ENCODE data around the gene SND1. TPM values are rescaled to one million over a fixed set of nuclear protein-coding genes. Genes with fewer than 3 reads are reported as not detected.

The SND1 gene
- total and polyA plus RNA-seq, 9 donors = 88.3 to 125 (median 97.7) TPM

DNA sequence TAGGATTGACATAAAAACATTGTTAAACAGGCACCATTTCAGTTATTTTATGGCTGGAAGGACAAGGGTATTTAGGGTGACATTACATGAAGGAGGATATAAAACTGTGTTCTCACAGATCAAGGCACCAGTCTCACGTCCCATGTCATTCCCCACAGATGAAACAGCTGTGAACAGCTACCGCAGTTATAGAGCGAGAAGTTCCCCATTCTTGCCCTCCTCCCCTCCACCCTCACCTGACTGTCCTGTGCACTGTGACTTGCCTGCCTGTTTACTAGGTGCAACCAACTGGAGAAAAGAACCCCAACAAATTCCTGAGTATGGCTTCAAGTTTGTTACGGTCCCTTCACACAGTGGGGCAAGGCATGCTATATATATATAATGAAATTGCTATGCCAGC lies 141.6 kb downstream of the SND1 start:
- DNase-seq = no peak
- Histone ChIP-seq H3K27ac (ENCODE audit: low read length) (no peak overlapping the region), H3K9me3 (replicated peaks; ENCODE audit: control insufficient read depth, low read depth, low read length) (no peaks in the 10 kb centered on the region), H3K4me3 (ENCODE audit: low read length) (no peak overlapping the region), H3K4me1 (ENCODE audit: control insufficient read depth, insufficient read depth, low read length) (peaks cover 6% of the 10 kb centered on the region), H3K27me3 (ENCODE audit: control insufficient read depth, insufficient read depth, low read length) (no peaks in the 10 kb centered on the region), H3K36me3 (ENCODE audit: control insufficient read depth, insufficient read depth, low read length) (no peaks in the 10 kb centered on the region)
- 70% methylated on average over 3 of the region's 4 CpGs for WGBS (ENCODE audit: insufficient coverage)

DNA sequence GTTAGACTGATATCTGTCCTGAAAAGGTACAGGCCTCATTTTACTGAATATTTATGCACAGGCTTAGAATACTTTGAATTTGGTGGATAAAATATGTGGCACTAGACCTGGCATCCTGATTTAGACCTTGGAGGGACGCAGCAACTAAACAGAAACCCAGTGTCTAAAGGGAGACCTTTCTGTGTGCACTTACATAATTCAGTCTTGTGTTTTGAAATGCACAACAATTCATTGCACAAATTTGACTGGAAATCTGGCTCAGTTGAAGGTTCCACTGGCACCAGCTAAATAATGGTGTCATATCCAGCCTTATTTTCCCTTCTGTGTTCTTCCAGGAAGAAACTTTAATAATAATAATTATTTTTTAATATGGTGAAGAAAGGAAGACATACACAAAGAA lies 142.1 kb downstream of the SND1 start:
- no peaks in the 10 kb centered on the region for H3K9me3 ChIP-seq (replicated peaks; ENCODE audit: control insufficient read depth, low read depth, low read length)
- no peaks in the 10 kb centered on the region for H3K27me3 ChIP-seq (ENCODE audit: control insufficient read depth, insufficient read depth, low read length)
- H3K4me1 ChIP-seq (ENCODE audit: control insufficient read depth, insufficient read depth, low read length) = peaks cover 6% of the 10 kb centered on the region
- H3K27ac ChIP-seq (ENCODE audit: low read length) = no peak overlapping the region
- WGBS (ENCODE audit: insufficient coverage) = no CpG with 5 or more reads among the region's 1 CpG
- no peak overlapping the region for H3K4me3 ChIP-seq (ENCODE audit: low read length)
- no peak for DNase-seq
- H3K36me3 ChIP-seq (ENCODE audit: control insufficient read depth, insufficient read depth, low read length) = no peaks in the 10 kb centered on the region

DNA sequence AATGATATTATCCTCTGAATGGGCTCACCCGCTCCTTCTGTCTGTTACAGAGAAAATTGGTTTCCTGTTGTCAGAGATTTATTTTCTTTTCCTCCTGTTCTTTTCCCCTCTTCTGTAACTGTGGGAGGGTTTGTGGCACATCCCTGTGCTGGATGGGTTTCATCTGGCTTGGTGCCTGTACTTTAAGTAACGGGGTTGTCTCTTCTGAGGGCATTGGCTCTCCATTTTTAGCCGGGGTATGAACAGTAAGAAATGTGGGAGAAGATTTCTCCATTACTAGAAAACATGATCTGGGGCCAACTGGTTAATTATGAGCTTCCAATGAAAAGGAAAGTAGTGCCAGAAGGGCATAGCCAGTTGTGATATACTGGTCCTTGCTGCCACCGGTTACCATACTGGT lies 142.6 kb downstream of the SND1 start:
- Histone ChIP-seq H3K4me3 (ENCODE audit: low read length) (no peak overlapping the region), H3K27me3 (ENCODE audit: control insufficient read depth, insufficient read depth, low read length) (no peaks in the 10 kb centered on the region), H3K36me3 (ENCODE audit: control insufficient read depth, insufficient read depth, low read length) (no peaks in the 10 kb centered on the region), H3K4me1 (ENCODE audit: control insufficient read depth, insufficient read depth, low read length) (peaks cover 6% of the 10 kb centered on the region), H3K9me3 (replicated peaks; ENCODE audit: control insufficient read depth, low read depth, low read length) (no peaks in the 10 kb centered on the region), H3K27ac (ENCODE audit: low read length) (no peak overlapping the region)
- no peak for DNase-seq
- WGBS (ENCODE audit: insufficient coverage) = 100% methylated on average over 1 of the region's 4 CpGs

DNA sequence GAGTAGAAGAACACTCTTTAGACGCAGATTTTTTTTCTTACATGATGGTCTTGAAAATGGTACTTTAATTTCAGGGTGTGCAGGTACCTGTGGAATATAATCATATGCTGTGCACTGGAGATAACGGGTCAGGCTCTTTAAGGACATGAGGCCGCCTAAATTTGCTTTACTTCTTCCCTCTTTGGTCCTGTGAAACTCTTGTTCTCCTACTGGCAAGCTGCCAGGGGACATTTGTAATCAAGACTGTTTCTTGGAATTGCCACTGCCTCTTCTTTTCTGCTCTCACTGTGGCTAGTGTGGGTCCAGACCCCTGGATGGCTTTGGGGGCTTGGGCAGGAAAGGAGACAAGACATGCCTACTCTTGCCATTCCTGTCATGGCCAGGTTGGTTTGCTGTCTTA lies 146.0 kb downstream of the SND1 start:
- no peaks in the 10 kb centered on the region for H3K9me3 ChIP-seq (replicated peaks; ENCODE audit: control insufficient read depth, low read depth, low read length)
- no peaks in the 10 kb centered on the region for H3K36me3 ChIP-seq (ENCODE audit: control insufficient read depth, insufficient read depth, low read length)
- DNase-seq = peak; percentile 38
- no peak overlapping the region for H3K4me3 ChIP-seq (ENCODE audit: low read length)
- 78% methylated on average over 3 of the region's 3 CpGs for WGBS (ENCODE audit: insufficient coverage)
- H3K27ac ChIP-seq (ENCODE audit: low read length) = no peak overlapping the region
- no peaks in the 10 kb centered on the region for H3K27me3 ChIP-seq (ENCODE audit: control insufficient read depth, insufficient read depth, low read length)
- H3K4me1 ChIP-seq (ENCODE audit: control insufficient read depth, insufficient read depth, low read length) = peaks cover 6% of the 10 kb centered on the region

DNA sequence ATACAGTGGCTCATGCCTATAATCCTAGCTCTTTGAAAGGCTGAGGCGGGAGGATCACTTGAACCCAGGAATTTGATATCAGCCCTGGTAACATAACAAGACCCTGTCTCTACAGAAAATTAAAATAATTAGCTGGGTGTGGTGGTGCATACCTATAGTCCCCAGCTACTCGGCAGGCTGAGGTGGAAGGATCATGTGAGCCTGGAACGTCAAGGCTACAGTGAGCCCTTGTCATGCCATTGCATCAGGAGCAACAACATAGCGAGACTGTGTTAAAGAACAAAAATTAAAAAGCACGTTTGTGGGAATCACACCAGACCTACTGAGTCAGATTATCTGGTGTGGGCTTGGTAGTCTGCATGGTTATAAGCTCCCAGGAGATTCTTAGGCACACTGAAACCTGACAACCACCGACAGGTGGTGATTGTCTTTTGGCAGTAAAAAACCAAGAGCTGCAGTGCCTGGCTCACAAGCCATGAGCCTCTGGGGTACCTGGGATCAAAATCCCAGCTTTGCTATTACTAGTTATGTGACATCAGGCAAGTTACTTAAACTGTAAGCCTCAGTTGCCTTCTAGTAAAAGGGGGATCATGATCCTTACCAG lies 146.9 kb downstream of the SND1 start:
- peaks cover 6% of the 10 kb centered on the region for H3K4me1 ChIP-seq (ENCODE audit: control insufficient read depth, insufficient read depth, low read length)
- H3K27ac ChIP-seq (ENCODE audit: low read length) = no peak overlapping the region
- DNase-seq = no peak
- 68% methylated on average over 5 of the region's 6 CpGs for WGBS (ENCODE audit: insufficient coverage)
- H3K36me3 ChIP-seq (ENCODE audit: control insufficient read depth, insufficient read depth, low read length) = no peaks in the 10 kb centered on the region
- no peak overlapping the region for H3K4me3 ChIP-seq (ENCODE audit: low read length)
- no peaks in the 10 kb centered on the region for H3K27me3 ChIP-seq (ENCODE audit: control insufficient read depth, insufficient read depth, low read length)
- no peaks in the 10 kb centered on the region for H3K9me3 ChIP-seq (replicated peaks; ENCODE audit: control insufficient read depth, low read depth, low read length)

GRCh38 chr7:127799535-127800305 lies 147.7 kb downstream of the SND1 start:
- Histone ChIP-seq H3K36me3 (ENCODE audit: control insufficient read depth, insufficient read depth, low read length) (no peaks in the 10 kb centered on the region), H3K27ac (ENCODE audit: low read length) (no peak overlapping the region), H3K4me1 (ENCODE audit: control insufficient read depth, insufficient read depth, low read length) (peaks cover 6% of the 10 kb centered on the region), H3K4me3 (ENCODE audit: low read length) (no peak overlapping the region), H3K27me3 (ENCODE audit: control insufficient read depth, insufficient read depth, low read length) (no peaks in the 10 kb centered on the region), H3K9me3 (replicated peaks; ENCODE audit: control insufficient read depth, low read depth, low read length) (no peaks in the 10 kb centered on the region)
- WGBS (ENCODE audit: insufficient coverage) = 43% methylated on average over 1 of the region's 4 CpGs
- DNase-seq = no peak

GRCh38 chr7:127802845-127803244 lies 150.9 kb downstream of the SND1 start:
- whole genome bisulfite sequencing (ENCODE audit: insufficient coverage) = 91% methylated on average over 3 of the region's 5 CpGs
- Histone ChIP-seq H3K9me3 (replicated peaks; ENCODE audit: control insufficient read depth, low read depth, low read length) (no peaks in the 10 kb centered on the region), H3K4me3 (ENCODE audit: low read length) (no peak overlapping the region), H3K4me1 (ENCODE audit: control insufficient read depth, insufficient read depth, low read length) (peaks cover 3% of the 10 kb centered on the region), H3K36me3 (ENCODE audit: control insufficient read depth, insufficient read depth, low read length) (peaks cover 5% of the 10 kb centered on the region), H3K27me3 (ENCODE audit: control insufficient read depth, insufficient read depth, low read length) (no peaks in the 10 kb centered on the region), H3K27ac (ENCODE audit: low read length) (no peak overlapping the region)
- DNase-seq = no peak

GRCh38 chr7:127803626-127804025 lies 151.6 kb downstream of the SND1 start:
- Histone ChIP-seq H3K4me1 (ENCODE audit: control insufficient read depth, insufficient read depth, low read length) (no peaks in the 10 kb centered on the region), H3K36me3 (ENCODE audit: control insufficient read depth, insufficient read depth, low read length) (peaks cover 6% of the 10 kb centered on the region), H3K27me3 (ENCODE audit: control insufficient read depth, insufficient read depth, low read length) (no peaks in the 10 kb centered on the region), H3K27ac (ENCODE audit: low read length) (no peak overlapping the region), H3K4me3 (ENCODE audit: low read length) (no peak overlapping the region), H3K9me3 (replicated peaks; ENCODE audit: control insufficient read depth, low read depth, low read length) (no peaks in the 10 kb centered on the region)
- WGBS (ENCODE audit: insufficient coverage) = no CpG with 5 or more reads among the region's 2 CpGs
- DNase-seq = no peak

DNA sequence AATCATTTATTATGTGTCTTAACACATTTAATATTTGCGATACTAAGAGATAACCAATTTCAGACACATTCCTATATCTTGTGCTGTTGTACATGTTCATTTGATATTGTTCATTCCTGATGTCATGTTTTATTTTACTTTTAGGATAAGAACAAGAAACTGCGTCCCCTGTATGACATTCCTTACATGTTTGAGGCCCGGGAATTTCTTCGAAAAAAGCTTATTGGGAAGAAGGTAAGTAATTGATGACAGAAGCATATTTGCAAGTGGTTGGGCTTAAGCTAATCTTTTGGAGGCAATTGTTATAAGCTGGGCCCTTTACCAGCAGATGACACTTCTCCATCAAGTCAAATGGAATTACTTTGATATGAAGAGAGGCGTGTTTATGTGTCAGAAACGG lies 155.3 kb downstream of the SND1 start:
- Histone ChIP-seq H3K36me3 (ENCODE audit: control insufficient read depth, insufficient read depth, low read length) (peaks cover 8% of the 10 kb centered on the region), H3K27me3 (ENCODE audit: control insufficient read depth, insufficient read depth, low read length) (no peaks in the 10 kb centered on the region), H3K9me3 (replicated peaks; ENCODE audit: control insufficient read depth, low read depth, low read length) (no peaks in the 10 kb centered on the region), H3K4me1 (ENCODE audit: control insufficient read depth, insufficient read depth, low read length) (peaks cover 3% of the 10 kb centered on the region), H3K4me3 (ENCODE audit: low read length) (no peak overlapping the region), H3K27ac (ENCODE audit: low read length) (no peak overlapping the region)
- 45% methylated on average over 2 of the region's 6 CpGs for WGBS (ENCODE audit: insufficient coverage)
- no peak for DNase-seq

DNA sequence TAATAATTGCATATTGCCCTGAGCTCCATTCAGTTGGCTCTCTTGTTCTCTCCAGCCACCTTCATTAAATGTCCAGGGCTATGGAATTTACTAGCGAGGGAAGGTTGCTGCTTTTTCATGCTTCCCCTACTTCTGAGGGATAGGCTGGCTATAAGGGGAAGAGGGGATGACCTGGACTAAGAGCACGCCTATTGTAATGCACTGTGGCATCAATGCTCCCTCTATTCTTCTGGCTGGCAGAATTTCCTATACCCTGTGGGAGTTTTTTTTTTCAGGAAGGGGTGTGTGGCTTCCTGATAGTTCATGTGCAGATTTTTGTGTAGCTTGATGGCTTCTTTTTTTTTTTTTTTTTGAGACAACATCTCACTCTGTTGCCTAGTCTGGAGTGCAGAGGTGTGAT lies 155.8 kb downstream of the SND1 start:
- Histone ChIP-seq H3K4me1 (ENCODE audit: control insufficient read depth, insufficient read depth, low read length) (peaks cover 3% of the 10 kb centered on the region), H3K9me3 (replicated peaks; ENCODE audit: control insufficient read depth, low read depth, low read length) (no peaks in the 10 kb centered on the region), H3K36me3 (ENCODE audit: control insufficient read depth, insufficient read depth, low read length) (peaks cover 8% of the 10 kb centered on the region), H3K27me3 (ENCODE audit: control insufficient read depth, insufficient read depth, low read length) (no peaks in the 10 kb centered on the region), H3K4me3 (ENCODE audit: low read length) (no peak overlapping the region), H3K27ac (ENCODE audit: low read length) (no peak overlapping the region)
- no CpG with 5 or more reads among the region's 2 CpGs for WGBS (ENCODE audit: insufficient coverage)
- no peak for DNase-seq

All from muscle of leg (tissue), 11 donors.